Measurements from ENCODE around the gene CDC42SE2.
A peak's percentile ranks its signal among the peaks of the same experiment; 100 is the strongest.
"Not testable (repeated sequence)": the region's sequence is repeated elsewhere in the genome, so short reads cannot be mapped to it uniquely, and the experiment has no call there.

The CDC42SE2 gene

DNA sequence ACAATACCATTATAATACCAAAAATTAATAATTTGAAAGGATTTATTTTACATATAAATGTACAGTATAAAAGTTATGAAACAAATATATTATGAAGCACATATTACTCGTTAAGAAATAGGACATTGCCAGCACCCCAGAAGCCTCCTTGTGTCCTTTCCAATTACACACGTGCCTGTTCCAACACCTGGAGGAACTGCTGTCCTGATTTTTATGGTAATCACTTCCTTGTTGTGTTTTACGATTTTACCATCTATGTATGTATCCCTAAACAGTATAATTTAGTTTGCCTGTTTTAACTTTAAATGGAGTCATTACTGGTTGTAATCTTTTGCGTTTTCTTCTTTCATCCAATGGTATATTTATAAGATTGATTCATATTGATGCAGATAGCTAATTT, 105.0 kb downstream of the CDC42SE2 start:
- Histone ChIP-seq H3K27ac (ENCODE audit: low read depth, low read length) (no peak overlapping the region), H3K4me3 (ENCODE audit: low read depth in 1 of 5, low read length in 5 of 5) (no peak overlapping the region), H3K36me3 (ENCODE audit: control insufficient read depth in 5 of 5, insufficient read depth in 5 of 5, low read length in 5 of 5) (peaks cover 0 to under 1% (median 0%) of the 10 kb centered on the region in 5 donors), H3K9ac (ENCODE audit: low read length in 5 of 5) (no peak overlapping the region), H3K27me3 (ENCODE audit: control insufficient read depth in 5 of 5, insufficient read depth in 4 of 5, low read length in 5 of 5) (no peaks in the 10 kb centered on the region), H3K4me1 (ENCODE audit: control insufficient read depth in 5 of 5, insufficient read depth in 5 of 5, low read length in 5 of 5) (no peaks in the 10 kb centered on the region), H3K9me3 (ENCODE audit: control insufficient read depth in 5 of 5, low read length in 5 of 5) (no peaks in the 10 kb centered on the region)

DNA sequence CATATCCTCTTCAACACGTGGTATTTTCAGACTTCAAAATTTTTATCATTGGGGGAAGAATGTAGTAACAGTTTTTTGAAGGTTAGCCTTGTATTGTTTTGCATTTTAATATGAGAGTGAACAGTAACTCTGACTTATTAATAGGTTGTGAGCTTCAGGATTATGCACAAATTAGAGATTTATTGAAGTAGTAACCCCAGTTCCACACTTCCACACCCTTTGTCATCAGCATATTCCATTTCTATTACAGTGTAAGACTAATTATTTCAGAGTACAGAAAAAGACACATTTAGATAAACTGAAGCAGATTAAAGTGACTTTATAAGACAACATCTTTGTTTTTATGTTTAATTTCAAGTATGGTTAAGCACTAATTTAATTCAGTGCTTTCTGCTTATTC, 105.7 kb downstream of the CDC42SE2 start:
- Histone ChIP-seq H3K27me3 (ENCODE audit: control insufficient read depth in 5 of 5, insufficient read depth in 4 of 5, low read length in 5 of 5) (no peaks in the 10 kb centered on the region), H3K36me3 (ENCODE audit: control insufficient read depth in 5 of 5, insufficient read depth in 5 of 5, low read length in 5 of 5) (no peaks in the 10 kb centered on the region), H3K4me3 (ENCODE audit: low read depth in 1 of 5, low read length in 5 of 5) (no peak overlapping the region), H3K9me3 (ENCODE audit: control insufficient read depth in 5 of 5, low read length in 5 of 5) (no peaks in the 10 kb centered on the region), H3K27ac (ENCODE audit: low read depth, low read length) (no peak overlapping the region), H3K9ac (ENCODE audit: low read length in 5 of 5) (no peak overlapping the region), H3K4me1 (ENCODE audit: control insufficient read depth in 5 of 5, insufficient read depth in 5 of 5, low read length in 5 of 5) (no peaks in the 10 kb centered on the region)

DNA sequence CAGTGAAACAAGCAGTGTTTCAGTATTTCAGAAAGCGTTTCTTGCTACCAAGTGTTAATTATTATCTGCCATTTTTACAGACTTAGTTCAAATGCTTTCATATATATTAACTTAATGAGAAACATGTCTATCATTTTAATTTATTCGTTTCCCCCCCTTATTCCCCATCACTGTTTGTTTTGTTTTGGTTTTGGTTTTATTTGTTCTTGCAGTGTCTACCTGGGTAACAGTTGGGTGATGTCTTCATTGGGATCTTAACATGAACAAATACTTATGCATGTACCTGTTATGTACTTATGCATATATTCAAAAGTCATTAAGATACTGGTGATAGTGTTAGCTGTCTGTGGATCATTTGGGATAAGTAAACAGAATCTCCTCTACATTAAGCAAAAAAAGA, 108.0 kb downstream of the CDC42SE2 start:
- Histone ChIP-seq H3K9me3 (ENCODE audit: control insufficient read depth in 5 of 5, low read length in 5 of 5) (no peaks in the 10 kb centered on the region), H3K27ac (ENCODE audit: low read depth, low read length) (no peak overlapping the region), H3K4me3 (ENCODE audit: low read depth in 1 of 5, low read length in 5 of 5) (no peak overlapping the region), H3K9ac (ENCODE audit: low read length in 5 of 5) (no peak overlapping the region), H3K36me3 (ENCODE audit: control insufficient read depth in 5 of 5, insufficient read depth in 5 of 5, low read length in 5 of 5) (no peaks in the 10 kb centered on the region), H3K27me3 (ENCODE audit: control insufficient read depth in 5 of 5, insufficient read depth in 4 of 5, low read length in 5 of 5) (no peaks in the 10 kb centered on the region), H3K4me1 (ENCODE audit: control insufficient read depth in 5 of 5, insufficient read depth in 5 of 5, low read length in 5 of 5) (no peaks in the 10 kb centered on the region)

GRCh38 chr5:131373265-131373664, 109.4 kb downstream of the CDC42SE2 start:
- Histone ChIP-seq H3K9me3 (ENCODE audit: control insufficient read depth in 5 of 5, low read length in 5 of 5) (no peaks in the 10 kb centered on the region), H3K4me3 (ENCODE audit: low read depth in 1 of 5, low read length in 5 of 5) (no peak overlapping the region), H3K27ac (ENCODE audit: low read depth, low read length) (no peak overlapping the region), H3K36me3 (ENCODE audit: control insufficient read depth in 5 of 5, insufficient read depth in 5 of 5, low read length in 5 of 5) (no peaks in the 10 kb centered on the region), H3K27me3 (ENCODE audit: control insufficient read depth in 5 of 5, insufficient read depth in 4 of 5, low read length in 5 of 5) (no peaks in the 10 kb centered on the region), H3K9ac (ENCODE audit: low read length in 5 of 5) (no peak overlapping the region), H3K4me1 (ENCODE audit: control insufficient read depth in 5 of 5, insufficient read depth in 5 of 5, low read length in 5 of 5) (peaks cover 0 to 6% (median 0%) of the 10 kb centered on the region in 5 donors)

- H3K27ac ChIP-seq (ENCODE audit: low read depth, low read length) = no peak overlapping the region
- H3K27me3 ChIP-seq (ENCODE audit: control insufficient read depth in 5 of 5, insufficient read depth in 4 of 5, low read length in 5 of 5) = no peaks in the 10 kb centered on the region
- no peak overlapping the region for H3K9ac ChIP-seq (ENCODE audit: low read length in 5 of 5)
- no peaks in the 10 kb centered on the region for H3K9me3 ChIP-seq (ENCODE audit: control insufficient read depth in 5 of 5, low read length in 5 of 5)
- no peak overlapping the region for H3K4me3 ChIP-seq (ENCODE audit: low read depth in 1 of 5, low read length in 5 of 5)
- H3K4me1 ChIP-seq (ENCODE audit: control insufficient read depth in 5 of 5, insufficient read depth in 5 of 5, low read length in 5 of 5) = peaks cover 3 to 26% (median 17%) of the 10 kb centered on the region in 5 donors
- H3K36me3 ChIP-seq (ENCODE audit: control insufficient read depth in 5 of 5, insufficient read depth in 5 of 5, low read length in 5 of 5) = no peaks in the 10 kb centered on the region
These were observed 111.5 kb downstream of the CDC42SE2 start for GRCh38 chr5:131375351-131375750.

DNA sequence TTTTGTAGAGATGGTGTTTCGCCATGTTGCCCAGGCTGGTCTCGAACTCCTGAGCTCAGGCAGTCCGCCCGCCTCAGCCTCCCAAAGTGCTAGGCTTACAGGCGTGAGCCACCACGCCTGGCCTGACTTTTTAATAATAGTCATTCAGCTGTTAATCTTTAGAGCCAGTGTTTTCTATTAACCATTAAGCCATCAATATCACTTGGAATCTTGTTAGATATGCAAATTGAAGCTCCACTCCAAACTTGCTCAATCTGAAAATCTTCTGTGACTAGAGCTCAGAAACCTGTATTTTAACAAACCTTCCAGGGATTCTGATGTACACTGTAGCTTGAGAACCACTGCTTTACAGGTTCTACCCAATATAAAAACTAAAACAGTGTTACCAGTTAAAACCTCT, 113.5 kb downstream of the CDC42SE2 start:
- H3K9me3 ChIP-seq (ENCODE audit: control insufficient read depth in 5 of 5, low read length in 5 of 5) = no peaks in the 10 kb centered on the region
- no peak overlapping the region for H3K4me3 ChIP-seq (ENCODE audit: low read depth in 1 of 5, low read length in 5 of 5)
- H3K9ac ChIP-seq (ENCODE audit: low read length in 5 of 5) = no peak overlapping the region
- peak overlapping the region; percentile 95 for H3K27ac ChIP-seq (ENCODE audit: low read depth, low read length)
- peaks cover 6 to 43% (median 34%) of the 10 kb centered on the region in 5 donors for H3K4me1 ChIP-seq (ENCODE audit: control insufficient read depth in 5 of 5, insufficient read depth in 5 of 5, low read length in 5 of 5)
- H3K36me3 ChIP-seq (ENCODE audit: control insufficient read depth in 5 of 5, insufficient read depth in 5 of 5, low read length in 5 of 5) = no peaks in the 10 kb centered on the region
- no peaks in the 10 kb centered on the region for H3K27me3 ChIP-seq (ENCODE audit: control insufficient read depth in 5 of 5, insufficient read depth in 4 of 5, low read length in 5 of 5)

DNA sequence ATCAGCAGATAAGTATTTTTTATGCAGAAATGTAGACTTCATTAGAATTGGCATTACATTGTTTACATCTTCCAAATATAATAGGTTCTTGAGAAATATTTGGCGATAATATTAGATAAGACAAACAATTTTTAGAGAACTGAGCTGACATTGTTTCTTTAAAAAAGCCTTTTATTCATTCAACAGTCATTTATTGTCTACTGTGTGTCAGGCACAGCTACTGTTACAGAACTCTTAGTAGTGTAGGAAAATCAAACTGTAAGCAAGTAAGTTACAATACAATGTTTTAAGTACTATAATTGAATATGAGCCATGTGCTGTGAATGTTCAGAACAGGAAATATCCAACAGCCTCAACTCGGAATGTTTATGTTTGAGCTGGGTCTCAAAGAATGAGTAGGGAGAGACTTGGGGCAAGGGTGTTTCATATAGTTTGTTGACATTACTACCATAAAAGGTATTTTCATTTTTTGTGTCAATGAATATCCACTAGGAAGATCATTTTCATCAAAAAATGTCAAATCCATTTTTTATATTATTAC, 114.0 kb downstream of the CDC42SE2 start:
- H3K36me3 ChIP-seq (ENCODE audit: control insufficient read depth in 5 of 5, insufficient read depth in 5 of 5, low read length in 5 of 5) = no peaks in the 10 kb centered on the region
- H3K4me1 ChIP-seq (ENCODE audit: control insufficient read depth in 5 of 5, insufficient read depth in 5 of 5, low read length in 5 of 5) = peaks cover 6 to 46% (median 37%) of the 10 kb centered on the region in 5 donors
- H3K4me3 ChIP-seq (ENCODE audit: low read depth in 1 of 5, low read length in 5 of 5) = no peak overlapping the region
- no peaks in the 10 kb centered on the region for H3K27me3 ChIP-seq (ENCODE audit: control insufficient read depth in 5 of 5, insufficient read depth in 4 of 5, low read length in 5 of 5)
- H3K27ac ChIP-seq (ENCODE audit: low read depth, low read length) = peak overlapping the region; percentile 95
- no peaks in the 10 kb centered on the region for H3K9me3 ChIP-seq (ENCODE audit: control insufficient read depth in 5 of 5, low read length in 5 of 5)
- peak overlapping the region in 2 of 5 donors; percentile 5 to 26 for H3K9ac ChIP-seq (ENCODE audit: low read length in 5 of 5)

DNA sequence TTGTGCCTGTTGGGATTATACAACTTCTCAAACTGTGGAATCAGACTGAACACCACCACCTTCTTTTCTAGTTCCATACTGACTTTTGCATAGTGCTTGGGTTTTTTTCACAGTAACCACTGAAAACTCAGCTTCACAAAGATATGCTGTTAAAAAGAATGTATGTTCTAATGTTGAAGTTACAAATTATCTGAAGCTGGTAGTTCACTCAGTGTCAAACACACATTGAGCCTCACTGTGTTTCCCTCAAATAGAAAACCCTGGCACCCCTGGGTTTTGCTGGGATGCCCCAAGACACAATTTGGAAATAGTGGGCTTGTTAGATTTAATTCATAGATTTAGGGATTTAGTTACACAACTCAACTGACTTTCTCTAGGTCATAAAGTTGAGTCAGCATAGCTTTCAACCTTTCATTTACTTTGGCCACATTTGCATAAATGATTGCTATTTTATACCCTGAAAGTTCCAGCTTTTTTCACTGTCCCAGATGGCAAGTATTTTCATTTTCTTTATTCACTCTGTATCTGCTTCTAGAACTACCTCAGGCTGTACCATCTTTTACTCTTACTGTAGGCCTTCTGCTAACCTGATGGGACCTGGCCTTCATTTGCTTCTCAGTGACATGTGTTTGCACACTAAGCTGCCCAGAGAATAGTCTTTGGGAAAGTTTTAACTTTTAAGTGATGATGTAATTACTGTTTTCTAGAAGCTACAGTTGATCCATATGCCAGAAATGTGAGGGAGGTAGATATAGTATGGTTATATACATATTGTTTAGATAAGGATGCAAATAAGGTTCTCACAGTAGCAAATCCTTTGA, 115.1 kb downstream of the CDC42SE2 start:
- H3K4me3 ChIP-seq (ENCODE audit: low read depth in 1 of 5, low read length in 5 of 5) = no peak overlapping the region
- H3K36me3 ChIP-seq (ENCODE audit: control insufficient read depth in 5 of 5, insufficient read depth in 5 of 5, low read length in 5 of 5) = no peaks in the 10 kb centered on the region
- peak overlapping the region; percentile 95 for H3K27ac ChIP-seq (ENCODE audit: low read depth, low read length)
- H3K9ac ChIP-seq (ENCODE audit: low read length in 5 of 5) = peak overlapping the region in 4 of 5 donors; percentile 28 to 65 (median 49)
- H3K27me3 ChIP-seq (ENCODE audit: control insufficient read depth in 5 of 5, insufficient read depth in 4 of 5, low read length in 5 of 5) = no peaks in the 10 kb centered on the region
- H3K9me3 ChIP-seq (ENCODE audit: control insufficient read depth in 5 of 5, low read length in 5 of 5) = no peaks in the 10 kb centered on the region
- peaks cover 6 to 49% (median 41%) of the 10 kb centered on the region in 5 donors for H3K4me1 ChIP-seq (ENCODE audit: control insufficient read depth in 5 of 5, insufficient read depth in 5 of 5, low read length in 5 of 5)

GRCh38 chr5:131379723-131380122, 115.9 kb downstream of the CDC42SE2 start:
- Histone ChIP-seq H3K4me3 (ENCODE audit: low read depth in 1 of 5, low read length in 5 of 5) (no peak overlapping the region), H3K9me3 (ENCODE audit: control insufficient read depth in 5 of 5, low read length in 5 of 5) (no peaks in the 10 kb centered on the region), H3K27me3 (ENCODE audit: control insufficient read depth in 5 of 5, insufficient read depth in 4 of 5, low read length in 5 of 5) (no peaks in the 10 kb centered on the region), H3K4me1 (ENCODE audit: control insufficient read depth in 5 of 5, insufficient read depth in 5 of 5, low read length in 5 of 5) (peaks cover 6 to 49% (median 41%) of the 10 kb centered on the region in 5 donors), H3K9ac (ENCODE audit: low read length in 5 of 5) (peak overlapping the region in 3 of 5 donors; percentile 42 to 65 (median 48)), H3K27ac (ENCODE audit: low read depth, low read length) (peak overlapping the region; percentile 95), H3K36me3 (ENCODE audit: control insufficient read depth in 5 of 5, insufficient read depth in 5 of 5, low read length in 5 of 5) (no peaks in the 10 kb centered on the region)

GRCh38 chr5:131380238-131380637, 116.4 kb downstream of the CDC42SE2 start:
- H3K9me3 ChIP-seq (ENCODE audit: control insufficient read depth in 5 of 5, low read length in 5 of 5); H3K4me3 ChIP-seq (ENCODE audit: low read depth in 1 of 5, low read length in 5 of 5); H3K36me3 ChIP-seq (ENCODE audit: control insufficient read depth in 5 of 5, insufficient read depth in 5 of 5, low read length in 5 of 5); H3K27me3 ChIP-seq (ENCODE audit: control insufficient read depth in 5 of 5, insufficient read depth in 4 of 5, low read length in 5 of 5): not testable (repeated sequence)
- Histone ChIP-seq H3K4me1 (ENCODE audit: control insufficient read depth in 5 of 5, insufficient read depth in 5 of 5, low read length in 5 of 5) (peaks cover 6 to 49% (median 41%) of the 10 kb centered on the region in 5 donors), H3K27ac (ENCODE audit: low read depth, low read length) (peak overlapping the region; percentile 95), H3K9ac (ENCODE audit: low read length in 5 of 5) (peak overlapping the region in 3 of 5 donors; percentile 1 to 63 (median 48))

Data from subcutaneous abdominal adipose tissue (tissue), 5 donors.